ENCODE data around the gene FASTK. TPM values are rescaled to one million over a fixed set of nuclear protein-coding genes. Genes with fewer than 3 reads are reported as not detected.
"Not testable (repeated sequence)": the region's sequence is repeated elsewhere in the genome, so short reads cannot be mapped to it uniquely, and the experiment has no call there.

FASTK gene
- total RNA-seq, 1 donor from 2014 or later: 69.6 TPM

DNA sequence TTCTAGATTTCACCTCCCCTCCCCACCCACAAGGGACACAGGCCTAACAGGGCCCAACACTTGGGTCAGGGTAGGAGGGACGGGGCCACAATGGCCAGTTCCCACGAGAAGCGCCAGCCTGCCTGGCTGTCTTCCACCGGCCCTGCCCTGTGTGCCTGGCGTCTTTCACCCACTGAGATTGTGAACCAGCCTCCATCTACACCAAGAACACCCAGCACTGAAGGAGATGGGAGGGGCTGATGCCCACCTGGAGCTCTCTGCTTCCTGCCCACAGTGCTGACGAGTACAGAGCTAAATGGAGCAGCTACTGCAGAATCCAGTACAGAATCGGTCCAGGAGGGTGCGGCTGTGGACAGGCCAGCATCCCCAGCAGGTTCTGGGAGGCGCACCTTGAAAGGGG, 34.6 kb downstream of the FASTK start:
- DNase-seq: no peak

DNA sequence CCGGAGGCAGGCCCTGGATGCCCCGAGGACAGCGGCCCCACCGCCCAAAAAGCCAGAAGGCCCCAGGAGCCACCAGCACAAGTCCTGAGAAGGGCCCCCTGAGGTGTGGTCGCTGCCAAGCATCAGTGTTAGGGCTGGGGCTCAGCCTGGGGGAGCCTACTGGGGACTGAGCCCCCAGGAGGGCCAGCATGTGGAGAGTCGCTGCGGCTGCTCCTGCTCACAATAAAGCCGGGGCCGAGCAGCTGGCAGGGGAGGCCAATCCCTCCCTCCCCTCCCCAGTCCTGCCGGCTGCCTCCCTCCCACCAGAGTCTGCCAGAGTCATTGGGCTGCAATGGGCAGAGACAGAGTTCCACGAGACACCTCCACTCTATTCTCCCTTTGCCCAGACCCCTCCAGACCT, 35.3 kb downstream of the FASTK start:
- no peak for DNase-seq

DNA sequence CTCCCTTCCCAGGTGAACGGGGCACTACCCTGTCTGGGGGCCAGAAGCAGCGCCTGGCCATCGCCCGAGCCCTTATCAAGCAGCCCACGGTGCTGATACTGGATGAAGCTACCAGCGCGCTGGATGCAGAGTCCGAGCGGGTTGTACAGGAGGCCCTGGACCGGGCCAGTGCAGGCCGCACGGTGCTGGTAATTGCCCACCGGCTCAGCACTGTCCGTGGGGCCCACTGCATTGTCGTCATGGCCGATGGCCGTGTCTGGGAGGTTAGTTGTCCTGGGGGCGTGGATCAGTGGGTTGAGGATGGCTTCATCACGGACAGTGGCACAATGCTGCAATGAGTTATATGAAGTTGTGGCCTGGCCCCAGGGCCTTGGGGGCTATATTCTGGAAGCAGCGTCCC, 36.6 kb downstream of the FASTK start:
- no peak for DNase-seq

GRCh38 chr7:151043449-151043848, 37.2 kb downstream of the FASTK start:
- DNase-seq: not testable (repeated sequence)

GRCh38 chr7:151040616-151041375, 39.8 kb downstream of the FASTK start:
- DNase-seq: no peak

GRCh38 chr7:151039850-151040548, 40.6 kb downstream of the FASTK start:
- DNase-seq: no peak

DNA sequence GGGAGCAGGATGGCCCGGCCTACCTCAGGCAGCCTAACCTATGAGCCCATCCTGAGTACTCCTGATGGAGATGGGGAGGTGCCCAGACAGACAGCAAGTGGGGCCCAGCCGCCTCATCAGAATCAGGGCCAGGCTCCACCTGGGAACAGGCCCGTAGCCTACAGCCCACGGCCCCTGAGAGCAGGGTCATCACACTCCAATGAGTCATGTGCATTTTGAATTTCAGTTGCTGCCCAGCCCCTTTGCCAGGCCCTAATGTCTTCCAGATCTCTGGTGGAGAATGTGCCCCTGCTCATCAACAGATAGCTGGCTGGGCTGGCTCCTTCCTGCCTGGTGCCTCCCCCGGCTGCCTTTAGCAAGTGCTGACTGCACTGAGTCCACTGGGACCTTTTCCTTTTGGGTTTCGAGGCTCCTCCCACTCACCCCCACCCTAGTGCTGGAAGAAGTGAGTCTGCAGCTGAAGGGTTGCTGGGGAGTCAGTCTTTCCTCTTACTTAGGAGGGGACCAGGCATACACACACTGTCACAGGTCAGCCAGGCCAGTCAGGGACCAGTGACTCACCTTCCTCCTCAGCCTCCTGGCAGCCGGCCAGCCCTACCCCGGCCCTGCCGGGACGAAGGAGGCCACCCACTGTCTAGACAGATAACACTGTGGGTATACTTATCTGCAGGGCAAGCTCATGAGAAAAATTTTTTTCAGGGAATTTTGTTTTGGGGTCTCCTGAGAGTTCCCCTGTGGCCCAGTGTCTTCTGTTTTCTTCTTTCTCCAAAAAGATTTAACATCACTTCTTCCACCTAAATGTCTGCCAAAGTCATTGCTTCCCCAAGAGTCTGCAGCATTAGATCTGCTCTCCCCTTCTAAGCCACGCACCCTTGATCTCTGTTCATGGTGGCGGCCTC, 41.4 kb downstream of the FASTK start:
- DNase-seq: peak; percentile 96

DNA sequence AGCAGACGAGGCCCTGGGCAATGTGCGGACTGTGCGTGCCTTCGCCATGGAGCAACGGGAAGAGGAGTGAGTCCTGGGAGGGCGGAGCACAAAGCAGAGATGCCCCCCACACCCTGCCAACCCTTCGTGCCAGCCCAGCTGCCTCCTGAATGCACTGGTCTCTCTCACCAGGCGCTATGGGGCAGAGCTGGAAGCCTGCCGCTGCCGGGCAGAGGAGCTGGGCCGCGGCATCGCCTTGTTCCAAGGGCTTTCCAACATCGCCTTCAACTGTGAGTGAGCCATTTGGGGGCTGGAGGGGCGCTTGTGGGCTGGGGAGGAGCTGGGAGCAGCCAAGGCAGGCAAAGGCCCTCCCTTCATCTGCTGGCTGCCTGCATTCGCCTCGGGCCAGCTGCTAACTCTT, 44.7 kb downstream of the FASTK start:
- DNase-seq: no peak

DNA sequence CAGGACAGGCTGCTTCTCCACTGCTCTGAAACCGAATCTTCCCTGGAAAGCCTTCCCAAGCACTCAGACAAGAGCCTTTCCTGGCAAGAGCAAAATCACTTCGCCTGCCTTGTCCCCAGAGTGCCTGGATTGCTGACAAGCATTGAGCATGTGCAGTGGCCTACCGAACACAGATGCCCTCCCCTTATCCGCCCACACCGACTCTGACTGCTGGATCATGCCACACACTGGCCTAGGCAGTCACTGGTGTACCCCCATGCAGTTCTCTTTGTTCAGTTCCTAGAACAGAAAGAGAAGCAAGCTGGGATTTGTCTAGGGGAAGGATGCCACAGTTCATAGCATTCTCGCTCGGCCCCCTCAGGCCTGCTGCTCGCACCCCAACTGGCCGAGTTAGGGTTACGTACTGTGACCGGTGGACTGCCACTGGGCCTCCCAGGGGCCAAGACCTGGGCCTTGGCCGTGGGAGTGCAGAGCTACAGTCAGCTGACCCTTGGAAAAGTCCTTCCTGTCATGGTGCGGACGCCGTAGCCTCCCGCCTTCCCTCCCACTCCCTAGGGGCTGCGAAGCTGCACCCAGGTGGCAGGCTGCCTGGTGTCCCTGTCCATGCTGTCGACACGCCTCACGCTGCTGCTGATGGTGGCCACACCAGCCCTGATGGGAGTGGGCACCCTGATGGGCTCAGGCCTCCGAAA, 45.4 kb downstream of the FASTK start:
- DNase-seq: no peak

- no peak for DNase-seq
Measured at GRCh38 chr7:151034312-151035025, 46.1 kb downstream of the FASTK start.

DNA sequence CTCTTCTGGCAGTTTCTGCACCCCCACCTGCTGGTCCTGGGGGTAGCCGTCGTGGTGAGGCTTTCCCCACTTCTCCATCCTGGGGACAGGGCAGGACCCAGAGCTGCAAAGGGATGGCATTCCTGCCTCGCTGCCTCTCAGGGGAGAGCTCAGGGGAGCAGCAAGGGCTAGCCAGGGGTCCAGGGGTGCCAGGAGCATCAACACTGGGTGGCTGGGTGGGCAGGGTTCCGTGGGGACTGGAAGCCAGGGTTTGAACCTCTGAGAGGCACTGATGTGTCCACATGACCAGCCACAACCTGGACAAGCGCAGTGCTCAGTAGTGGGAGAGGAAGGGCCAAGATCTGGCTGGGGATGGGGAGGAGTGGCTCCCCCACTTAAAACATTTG, 46.8 kb downstream of the FASTK start:
- no peak for DNase-seq

DNA sequence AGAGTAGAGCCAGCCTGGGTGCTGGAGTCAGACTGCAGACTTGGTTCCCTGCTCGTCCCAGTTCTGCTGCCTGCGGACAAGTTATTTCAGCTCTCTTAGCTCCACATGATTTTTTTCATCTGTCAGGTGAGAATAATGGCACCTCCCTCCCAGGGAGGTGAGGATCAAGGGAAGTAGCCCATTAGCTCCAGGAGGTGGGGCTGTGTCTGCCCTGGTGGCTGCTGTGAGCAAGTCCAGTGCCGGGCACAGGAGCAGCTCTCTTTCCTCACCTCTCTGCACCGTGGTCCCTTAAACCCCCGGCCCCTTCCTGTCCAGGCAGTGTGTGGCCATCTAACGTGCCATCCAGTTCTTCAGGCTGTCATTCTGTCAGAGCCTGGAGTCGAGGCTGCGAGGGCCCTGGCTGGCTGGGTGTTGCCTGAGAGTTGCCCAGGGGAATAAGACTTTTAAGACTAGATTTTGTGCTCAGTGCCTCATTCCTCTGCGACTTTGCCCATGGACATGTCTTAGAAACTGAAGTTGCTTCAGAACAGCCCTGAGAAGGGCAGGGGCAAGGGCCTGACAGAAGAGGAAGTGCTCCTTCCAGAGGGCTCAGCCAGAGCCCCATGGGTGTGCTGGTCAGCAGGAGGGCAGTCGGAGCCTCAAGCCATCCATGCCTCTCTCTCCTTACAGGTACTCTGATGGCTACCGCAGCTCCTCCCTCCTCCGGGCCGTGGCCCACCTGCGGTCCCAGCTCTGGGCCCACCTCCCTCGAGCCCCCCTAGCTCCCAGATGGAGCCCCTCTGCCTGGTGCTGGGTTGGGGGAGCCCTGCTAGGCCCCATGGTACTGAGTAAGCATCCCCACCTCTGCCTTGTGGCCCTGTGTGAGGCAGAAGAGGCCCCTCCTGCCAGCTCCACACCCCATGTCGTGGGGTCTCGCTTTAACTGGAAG, 47.4 kb downstream of the FASTK start:
- no peak for DNase-seq

- DNase-seq: no peak
Measured at GRCh38 chr7:151031011-151031410, 49.6 kb downstream of the FASTK start.

GRCh38 chr7:151028948-151029501, 51.6 kb downstream of the FASTK start:
- no peak for DNase-seq

GRCh38 chr7:151028131-151028947, 52.3 kb downstream of the FASTK start, which contains the start of gene ABCB8:
Gene ABCB8 (plus strand): TSS chr7:151028450. CDS start chr7:151028516, 66 bp downstream.
- DNase-seq: peak; percentile 99

DNA sequence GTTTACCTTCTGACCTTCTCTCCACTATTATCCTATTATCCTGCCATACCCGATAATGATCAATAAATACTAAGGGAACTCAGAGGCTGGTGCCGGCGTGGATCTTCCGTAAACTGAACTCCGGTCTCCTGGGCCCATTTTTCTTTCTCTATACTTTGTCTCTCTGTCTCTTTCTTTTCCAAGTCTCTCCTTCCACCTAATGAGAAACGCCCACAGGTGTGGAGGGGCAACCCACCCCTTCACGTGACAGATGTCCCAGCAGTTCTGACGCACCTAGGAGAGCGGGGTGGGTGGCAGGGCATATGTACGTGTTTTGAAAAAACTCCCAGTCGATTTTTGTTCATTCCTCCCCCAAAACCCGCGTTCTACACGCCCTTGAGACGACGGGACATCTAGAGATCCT, 52.9 kb downstream of the FASTK start:
- not testable (repeated sequence) for DNase-seq

GRCh38 chr7:151026771-151027727, 53.6 kb downstream of the FASTK start:
- DNase-seq: not testable (repeated sequence)
